NCI-H1694 treated with DMSO at 0.1 percent for 48 hours (cell line): ENCODE results near the gene GTF3C1.

Source experiments
- DNase-seq: peaks from one replicate; lab custom pipeline; 2025; lab: John Stamatoyannopoulos, UW

GTF3C1 gene

GRCh38 chr16:27426423-27427408 lies 123.0 kb downstream of the GTF3C1 start:
- DNase-seq, result no peak

- DNase-seq, result no peak
Observed at GRCh38 chr16:27425961-27426360, 123.8 kb downstream of the GTF3C1 start.

GRCh38 chr16:27424772-27425498 lies 124.8 kb downstream of the GTF3C1 start:
- no peak for DNase-seq

GRCh38 chr16:27421961-27422740 lies 127.6 kb downstream of the GTF3C1 start:
- no peak for DNase-seq

GRCh38 chr16:27417047-27417671 lies 132.6 kb downstream of the GTF3C1 start:
- DNase-seq, result no peak

- no peak for DNase-seq
Observed at GRCh38 chr16:27414788-27415431, 134.8 kb downstream of the GTF3C1 start.

- DNase-seq, result no peak
Observed at GRCh38 chr16:27413956-27414355, 135.8 kb downstream of the GTF3C1 start.

GRCh38 chr16:27410761-27411160 lies 139.0 kb downstream of the GTF3C1 start:
- no peak for DNase-seq
